Mesothelial cell of epicardium (in vitro differentiated cells): ENCODE measurements around the gene SPATA33. TPM values are rescaled to one million over a fixed set of nuclear protein-coding genes. Genes with fewer than 3 reads are reported as not detected.
"Not testable (repeated sequence)": the region's sequence is repeated elsewhere in the genome, so short reads cannot be mapped to it uniquely, and the experiment has no call there.

Experiments used
- DNase-seq, 2 experiments: peaks; one replicate each; pipeline ENCODE4 v3.0.0; 2021; ENCODE audit warnings: low spot score in 2 of 2; ENCODE audit not compliant: unreplicated experiment in 2 of 2
- H3K27ac Mint-ChIP-seq: 2 replicates; pipeline ENCODE4 v1.8.0; 2021; ENCODE audit warnings: mixed read lengths
- H3K27me3 Mint-ChIP-seq: 2 replicates; pipeline ENCODE4 v1.8.0; 2021; ENCODE audit warnings: low read depth, mixed read lengths
- H3K36me3 Mint-ChIP-seq: 2 replicates; pipeline ENCODE4 v1.8.0; 2021; ENCODE audit warnings: mixed read lengths
- H3K4me1 Mint-ChIP-seq: 2 replicates; pipeline ENCODE4 v1.8.0; 2021; ENCODE audit warnings: mixed read lengths
- H3K4me3 Mint-ChIP-seq: 2 replicates; pipeline ENCODE4 v1.8.0; 2021; ENCODE audit warnings: mild to moderate bottlenecking, moderate library complexity, mixed read lengths
- H3K9me3 Mint-ChIP-seq: 2 replicates; pipeline ENCODE4 v1.8.0; 2021; ENCODE audit warnings: mixed read lengths
- total RNA-seq: library from RNA; stranded (reverse); gene quantifications from 3 replicates; pipeline ENCODE4 v1.2.1, GENCODE V29; 2021
- TF ChIP-seq, protein P1 (sequence below): fragments of 200-600 bp; sonication (generic); IDR thresholded peaks from one replicate; pipeline ENCODE4 v1.5.0; 2021; ENCODE audit warnings: antibody characterized with exemption; ENCODE audit not compliant: unreplicated experiment

The SPATA33 gene
- total RNA-seq, 1 donor from 2014 or later: 14.4 TPM

DNA sequence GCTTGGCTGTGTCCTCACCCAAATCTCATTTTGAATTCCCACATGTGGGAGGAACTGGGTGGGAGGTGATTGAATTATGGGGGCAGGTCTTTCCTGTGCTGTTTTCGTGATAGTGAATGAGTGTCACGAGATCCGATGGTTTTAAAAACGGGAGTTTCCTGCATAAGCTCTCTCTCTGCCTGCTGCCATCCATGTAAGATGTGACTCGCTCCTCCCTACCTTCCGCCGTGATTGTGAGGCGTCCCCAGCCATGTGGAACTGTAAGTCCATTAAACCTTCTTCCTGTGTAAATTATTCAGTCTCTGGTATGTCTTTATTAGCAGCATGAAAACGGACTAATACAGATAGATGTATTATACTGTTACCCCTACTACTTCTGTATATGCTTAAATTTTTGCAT is 3.6 kb downstream of the SPATA33 start:
- peaks cover 15% of the 10 kb centered on the region for H3K4me1 Mint-ChIP-seq
- H3K36me3 Mint-ChIP-seq: peaks cover 40% of the 10 kb centered on the region
- TF ChIP-seq, protein P1, sequence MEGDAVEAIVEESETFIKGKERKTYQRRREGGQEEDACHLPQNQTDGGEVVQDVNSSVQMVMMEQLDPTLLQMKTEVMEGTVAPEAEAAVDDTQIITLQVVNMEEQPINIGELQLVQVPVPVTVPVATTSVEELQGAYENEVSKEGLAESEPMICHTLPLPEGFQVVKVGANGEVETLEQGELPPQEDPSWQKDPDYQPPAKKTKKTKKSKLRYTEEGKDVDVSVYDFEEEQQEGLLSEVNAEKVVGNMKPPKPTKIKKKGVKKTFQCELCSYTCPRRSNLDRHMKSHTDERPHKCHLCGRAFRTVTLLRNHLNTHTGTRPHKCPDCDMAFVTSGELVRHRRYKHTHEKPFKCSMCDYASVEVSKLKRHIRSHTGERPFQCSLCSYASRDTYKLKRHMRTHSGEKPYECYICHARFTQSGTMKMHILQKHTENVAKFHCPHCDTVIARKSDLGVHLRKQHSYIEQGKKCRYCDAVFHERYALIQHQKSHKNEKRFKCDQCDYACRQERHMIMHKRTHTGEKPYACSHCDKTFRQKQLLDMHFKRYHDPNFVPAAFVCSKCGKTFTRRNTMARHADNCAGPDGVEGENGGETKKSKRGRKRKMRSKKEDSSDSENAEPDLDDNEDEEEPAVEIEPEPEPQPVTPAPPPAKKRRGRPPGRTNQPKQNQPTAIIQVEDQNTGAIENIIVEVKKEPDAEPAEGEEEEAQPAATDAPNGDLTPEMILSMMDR: no peak
- H3K9me3 Mint-ChIP-seq: peaks cover 2% of the 10 kb centered on the region
- H3K4me3 Mint-ChIP-seq: no peak overlapping the region
- no peaks in the 10 kb centered on the region for H3K27me3 Mint-ChIP-seq
- no peak for DNase-seq
- H3K27ac Mint-ChIP-seq: no peak overlapping the region

DNA sequence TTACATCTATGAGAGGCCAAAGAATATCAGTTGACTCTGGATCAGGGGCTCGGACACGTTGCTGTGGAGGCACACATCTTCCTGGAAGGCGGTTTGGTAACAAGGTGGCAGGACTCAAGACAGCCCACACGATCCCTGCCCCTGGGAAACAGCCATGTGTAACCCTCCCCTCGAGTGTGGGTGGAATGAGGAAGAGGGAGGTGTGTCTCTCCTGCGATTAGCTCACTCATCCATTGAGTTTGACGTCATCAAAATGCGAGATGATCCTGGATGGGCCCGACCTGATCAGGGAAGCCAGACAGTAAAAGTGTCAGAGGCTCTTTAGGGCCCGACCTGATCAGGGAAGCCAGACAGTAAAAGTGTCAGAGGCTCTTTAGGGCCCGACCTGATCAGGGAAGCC is 6.6 kb downstream of the SPATA33 start:
- H3K4me3 Mint-ChIP-seq, H3K27me3 Mint-ChIP-seq, DNase-seq, H3K27ac Mint-ChIP-seq, H3K4me1 Mint-ChIP-seq, H3K9me3 Mint-ChIP-seq: not testable (repeated sequence)
- H3K36me3 Mint-ChIP-seq: peaks cover 42% of the 10 kb centered on the region

DNA sequence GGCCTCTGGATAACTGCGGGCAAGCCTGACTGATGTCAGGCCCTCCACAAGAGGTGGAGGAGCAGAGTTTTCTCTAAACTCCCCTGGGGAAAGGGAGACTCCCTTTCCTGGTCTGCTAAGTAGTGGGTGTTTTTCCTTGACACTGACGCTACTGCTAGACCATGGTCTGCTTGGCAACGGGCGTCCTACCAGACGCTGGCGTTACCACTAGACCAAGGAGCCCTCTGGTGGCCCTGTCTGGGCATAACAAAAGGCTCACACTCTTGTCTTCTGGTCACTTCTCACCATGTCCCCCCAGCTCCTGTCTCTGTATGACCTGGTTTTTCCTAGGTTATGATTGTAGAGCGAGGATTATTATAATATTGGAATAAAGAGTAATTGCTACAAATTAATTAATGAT is 9.4 kb downstream of the SPATA33 start:
- H3K4me1 Mint-ChIP-seq, H3K9me3 Mint-ChIP-seq, H3K27me3 Mint-ChIP-seq, H3K27ac Mint-ChIP-seq, DNase-seq, H3K4me3 Mint-ChIP-seq: not testable (repeated sequence)
- H3K36me3 Mint-ChIP-seq: peaks cover 24% of the 10 kb centered on the region

DNA sequence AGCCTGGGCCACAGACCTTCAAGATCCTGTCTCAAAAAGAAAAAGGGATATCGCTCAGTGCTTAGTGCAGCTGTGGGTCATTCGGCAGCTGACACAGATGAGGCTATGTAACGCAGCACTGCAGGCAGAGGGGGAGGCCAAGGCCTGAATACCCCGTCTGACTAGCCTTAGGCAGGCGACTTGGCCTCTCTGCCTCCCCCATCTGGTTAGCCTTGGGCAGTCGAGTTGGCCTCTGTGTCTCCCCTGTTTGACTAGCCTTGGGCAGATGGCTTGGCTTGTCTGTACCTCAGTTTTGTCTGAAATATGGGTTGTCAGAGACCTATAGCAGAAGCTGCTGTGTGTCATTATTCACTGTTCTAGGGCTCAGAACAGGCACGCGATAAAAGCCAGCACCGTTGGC is 10.0 kb downstream of the SPATA33 start:
- TF ChIP-seq, protein P1: no peak
- H3K36me3 Mint-ChIP-seq: peaks cover 24% of the 10 kb centered on the region
- H3K4me3 Mint-ChIP-seq: no peak overlapping the region
- no peak overlapping the region for H3K27ac Mint-ChIP-seq
- H3K9me3 Mint-ChIP-seq: peaks cover 7% of the 10 kb centered on the region
- no peak for DNase-seq
- H3K27me3 Mint-ChIP-seq: no peaks in the 10 kb centered on the region
- H3K4me1 Mint-ChIP-seq: no peaks in the 10 kb centered on the region

DNA sequence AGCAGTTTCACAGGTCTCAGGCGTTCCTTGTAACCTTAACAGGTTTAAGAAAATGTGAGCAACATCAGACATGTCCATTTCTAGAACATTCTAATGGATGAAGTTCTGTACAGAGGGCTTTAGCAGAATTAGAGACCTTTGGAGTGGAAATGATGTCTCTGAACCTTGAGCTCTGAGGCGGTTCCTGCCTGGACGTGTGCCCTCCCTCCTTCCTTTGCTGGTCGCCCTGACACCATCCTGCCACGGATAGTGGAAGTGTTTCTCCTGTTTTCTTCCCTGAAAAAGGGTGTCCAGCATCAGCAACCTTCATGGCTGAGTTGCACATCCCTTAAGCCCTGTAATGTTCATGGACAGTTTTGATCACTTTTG is 11.1 kb downstream of the SPATA33 start:
- no peaks in the 10 kb centered on the region for H3K27me3 Mint-ChIP-seq
- TF ChIP-seq, protein P1: no peak
- no peak overlapping the region for H3K27ac Mint-ChIP-seq
- DNase-seq: no peak
- peaks cover 7% of the 10 kb centered on the region for H3K9me3 Mint-ChIP-seq
- no peak overlapping the region for H3K4me3 Mint-ChIP-seq
- no peaks in the 10 kb centered on the region for H3K4me1 Mint-ChIP-seq
- H3K36me3 Mint-ChIP-seq: peaks cover 19% of the 10 kb centered on the region

DNA sequence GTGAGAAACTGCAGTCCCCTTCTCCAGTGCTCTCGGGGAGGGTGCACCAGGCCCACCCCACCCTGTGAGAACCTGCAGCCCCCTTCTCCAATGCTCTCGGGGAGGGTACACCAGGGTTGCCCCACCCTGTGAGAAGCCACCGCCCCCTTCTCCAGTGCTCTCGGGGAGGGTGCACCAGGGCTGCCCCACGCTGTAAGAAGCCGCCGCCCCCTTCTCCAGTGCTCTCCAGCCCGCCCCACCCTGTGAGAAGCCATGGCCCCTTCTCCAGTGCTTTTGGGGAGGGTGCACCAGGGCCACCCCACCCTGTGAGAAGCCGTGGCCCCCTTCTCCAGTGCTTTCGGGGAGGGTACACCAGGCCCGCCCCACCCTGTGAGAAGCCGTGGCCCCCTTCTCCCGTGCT is 12.1 kb downstream of the SPATA33 start:
- TF ChIP-seq, protein P1: no peak
- no peak for DNase-seq
- H3K27ac Mint-ChIP-seq: no peak overlapping the region

More for the DNA sequence above, 12.1 kb downstream of the SPATA33 start:
- no peaks in the 10 kb centered on the region for H3K4me1 Mint-ChIP-seq
- H3K27me3 Mint-ChIP-seq: no peaks in the 10 kb centered on the region
- H3K36me3 Mint-ChIP-seq: peaks cover 11% of the 10 kb centered on the region
- H3K9me3 Mint-ChIP-seq: peaks cover 7% of the 10 kb centered on the region
- no peak overlapping the region for H3K4me3 Mint-ChIP-seq
